H1 (cell line): Measurements from ENCODE around the gene AGGF1. TPM values are rescaled to one million over a fixed set of nuclear protein-coding genes. Genes with fewer than 3 reads are reported as not detected.

Source experiments
- CTCF ChIA-PET: fragments of 300-600 bp; sonication (Branson Sonifier 250); formaldehyde crosslinking; loops from one replicate; lab custom pipeline; 2021; ENCODE audit not compliant: partially characterized antibody; lab: Charles Lee
- POLR2A ChIA-PET: fragments of 300-600 bp; sonication (Branson Sonifier 250); formaldehyde crosslinking; loops from one replicate; lab custom pipeline; 2021; ENCODE audit warnings: inconsistent platforms; ENCODE audit not compliant: partially characterized antibody; lab: Charles Lee
- DNase-seq, 2 experiments: peaks; one replicate each; pipeline versions ENCODE4 v3.0.0 to v3.0.0-alpha.2; 2010 to 2022; ENCODE audit warnings: low spot score in 2 of 2, low read depth in 1 of 2, mixed read lengths in 1 of 2
- FAIRE-seq: peaks from 2 replicates; lab custom pipeline; 2011; peaks lifted over from hg19 to GRCh38; lab: Jason Lieb, UNC
- H2AFZ ChIP-seq: 2 replicates; pipeline ENCODE4 v1.8.1; 2012; ENCODE audit warnings: low read length, inconsistent platforms
- H2AK5ac ChIP-seq: 2 replicates; pipeline ENCODE4 v1.6.1; 2013; ENCODE audit warnings: low read depth, low read length
- H2BK120ac ChIP-seq: replicated peaks from 2 replicates; pipeline ENCODE3; 2013; ENCODE audit warnings: low read depth, low read length, inconsistent platforms
- H2BK12ac ChIP-seq: 2 replicates; pipeline ENCODE4 v1.6.1; 2013; ENCODE audit warnings: low read depth, low read length
- H2BK15ac ChIP-seq: 2 replicates; pipeline ENCODE4 v1.6.1; 2013; ENCODE audit warnings: low read length
- H2BK20ac ChIP-seq: 2 replicates; pipeline ENCODE4 v1.6.1; 2013; ENCODE audit warnings: low read length
- H2BK5ac ChIP-seq: 2 replicates; pipeline ENCODE4 v1.6.1; 2013; ENCODE audit warnings: low read depth, low read length
- H3K14ac ChIP-seq: 2 replicates; pipeline ENCODE4 v1.6.1; 2013; ENCODE audit warnings: inconsistent platforms; ENCODE audit not compliant: insufficient read length
- H3K18ac ChIP-seq: 2 replicates; pipeline ENCODE4 v1.6.1; 2013; ENCODE audit warnings: low read length; ENCODE audit errors: extremely low read depth
- H3K23ac ChIP-seq: 2 replicates; pipeline ENCODE4 v1.6.1; 2013; ENCODE audit warnings: inconsistent platforms; ENCODE audit not compliant: insufficient read length
- H3K23me2 ChIP-seq: 2 replicates; pipeline ENCODE4 v1.6.1; 2013; ENCODE audit warnings: low read depth, low read length
- H3K27ac ChIP-seq: 2 replicates; pipeline ENCODE4 v1.6.1; 2011; ENCODE audit warnings: low read depth, low read length, inconsistent platforms
- H3K27me3 ChIP-seq, 4 experiments: replicated peaks in 1 of 4; 1 replicate in 1 of 4; 2 replicates in 3 of 4; pipeline versions ENCODE4 v1.6.1 to v1.8.1; 2011 to 2013; ENCODE audit warnings: low read length in 3 of 4, mild to moderate bottlenecking in 3 of 4, inconsistent platforms in 2 of 4, mixed read lengths in 2 of 4, moderate library complexity in 1 of 4; ENCODE audit not compliant: control insufficient read depth in 3 of 4, insufficient read depth in 3 of 4; ENCODE audit errors: extremely low read depth in 1 of 4
- H3K36me3 ChIP-seq, 4 experiments: 2 replicates each; pipeline versions ENCODE4 v1.6.1 to v1.8.1; 2011 to 2013; ENCODE audit warnings: mild to moderate bottlenecking in 4 of 4, low read length in 3 of 4, moderate library complexity in 2 of 4, control low read depth in 1 of 4, inconsistent platforms in 1 of 4; ENCODE audit not compliant: insufficient read depth in 4 of 4, control insufficient read depth in 2 of 4
- H3K4ac ChIP-seq: replicated peaks from 2 replicates; pipeline ENCODE3; 2013; ENCODE audit warnings: low read length, low read depth, mixed read lengths, inconsistent platforms; ENCODE audit not compliant: insufficient read length
- H3K4me1 ChIP-seq, 4 experiments: replicated peaks in 1 of 4; 1 replicate in 1 of 4; 2 replicates in 3 of 4; pipeline versions ENCODE4 v1.6.1 to v1.8.1; 2011 to 2013; ENCODE audit warnings: low read length in 3 of 4, inconsistent platforms in 2 of 4, mixed read lengths in 1 of 4; ENCODE audit not compliant: insufficient read depth in 4 of 4, control insufficient read depth in 3 of 4
- H3K4me2 ChIP-seq, 2 experiments: 2 replicates each; pipeline versions ENCODE4 v1.6.1 to v1.8.1; 2011 to 2013; ENCODE audit warnings: low read depth in 2 of 2, low read length in 2 of 2, control low read depth in 1 of 2, inconsistent platforms in 1 of 2, mild to moderate bottlenecking in 1 of 2; ENCODE audit not compliant: insufficient read depth in 1 of 2
- H3K4me3 ChIP-seq, 4 experiments: fragments of 200-600, 300-600 bp in 1 of 4; sonication (generic), shearing (Covaris generic), sonication (Bioruptor Twin) in 1 of 4; 2 replicates each; pipeline versions ENCODE4 v1.5.1 to v1.8.1; 2011 to 2016; ENCODE audit warnings: low read length in 4 of 4, low read depth in 3 of 4, control low read depth in 2 of 4, inconsistent platforms in 2 of 4, mild to moderate bottlenecking in 2 of 4, mixed read lengths in 1 of 4, moderate library complexity in 1 of 4; ENCODE audit not compliant: insufficient read depth in 2 of 4; ENCODE audit errors: extremely low read depth in 1 of 4
- H3K56ac ChIP-seq: replicated peaks from 2 replicates; pipeline ENCODE3; 2013; ENCODE audit warnings: low read depth, mild to moderate bottlenecking, mixed read lengths, low read length, inconsistent platforms; ENCODE audit not compliant: insufficient read length
- H3K79me1 ChIP-seq: 2 replicates; pipeline ENCODE4 v1.6.1; 2013; ENCODE audit warnings: low read depth, low read length, control low read depth
- H3K79me2 ChIP-seq, 2 experiments: 2 replicates each; pipeline versions ENCODE4 v1.6.1 to v1.8.1; 2012 to 2013; ENCODE audit warnings: low read length in 2 of 2, mild to moderate bottlenecking in 2 of 2, inconsistent platforms in 1 of 2; ENCODE audit not compliant: insufficient read depth in 2 of 2, control insufficient read depth in 1 of 2
- H3K9ac ChIP-seq, 4 experiments: replicated peaks in 1 of 4; 1 replicate in 1 of 4; 2 replicates in 3 of 4; pipeline versions ENCODE4 v1.6.1 to v1.8.1; 2011 to 2013; ENCODE audit warnings: low read depth in 3 of 4, low read length in 3 of 4, control low read depth in 2 of 4, mild to moderate bottlenecking in 2 of 4, moderate library complexity in 2 of 4, inconsistent platforms in 1 of 4; ENCODE audit errors: extremely low read depth in 1 of 4
- H3K9me3 ChIP-seq, 2 experiments: 2 replicates each; pipeline versions ENCODE4 v1.6.1 to v1.8.1; 2012 to 2013; ENCODE audit warnings: mild to moderate bottlenecking in 2 of 2, moderate library complexity in 2 of 2, control low read depth in 1 of 2, inconsistent platforms in 1 of 2, low read depth in 1 of 2, low read length in 1 of 2, mixed read lengths in 1 of 2; ENCODE audit not compliant: insufficient read depth in 2 of 2
- H4K20me1 ChIP-seq, 2 experiments: replicated peaks in 1 of 2; 2 replicates each; pipeline versions ENCODE3 to v1.8.1; 2011 to 2013; ENCODE audit warnings: inconsistent platforms in 2 of 2, low read length in 2 of 2, mild to moderate bottlenecking in 1 of 2; ENCODE audit not compliant: insufficient read depth in 2 of 2, control insufficient read depth in 1 of 2
- H4K5ac ChIP-seq: 2 replicates; pipeline ENCODE4 v1.6.1; 2013; ENCODE audit warnings: low read length, low read depth, mixed read lengths, inconsistent platforms; ENCODE audit not compliant: insufficient read length
- H4K8ac ChIP-seq: 2 replicates; pipeline ENCODE4 v1.8.0; 2013; ENCODE audit warnings: mild to moderate bottlenecking, moderate library complexity, low read length, inconsistent platforms; ENCODE audit not compliant: insufficient read depth; ENCODE audit errors: extremely low read depth
- H4K91ac ChIP-seq: replicated peaks from 2 replicates; pipeline ENCODE3; 2013; ENCODE audit warnings: low read length, mixed read lengths, inconsistent platforms; ENCODE audit not compliant: insufficient read length
- ASH2L ChIP-seq: fragments of 200-600, 300-600 bp; sonication (generic); IDR thresholded peaks from one replicate; pipeline ENCODE4 v1.7.1; 2017; ENCODE audit warnings: low read length
- CBX8 ChIP-seq: fragments of 300-800, 300-1000 bp; sonication (generic); IDR thresholded peaks from 2 replicates; pipeline ENCODE4 v1.7.1; 2016; ENCODE audit warnings: low read depth, low read length, borderline replicate concordance
- E2F6 ChIP-seq: IDR thresholded peaks from 2 replicates; pipeline ENCODE4 v1.6.1; 2012; ENCODE audit warnings: inconsistent platforms
- HDAC6 ChIP-seq: IDR thresholded peaks from one replicate; pipeline ENCODE4 v1.7.1; 2012; ENCODE audit warnings: low read depth, mild to moderate bottlenecking, inconsistent platforms, low read length, moderate library complexity
- POLR2A ChIP-seq, 2 experiments: IDR thresholded peaks; 1 replicate in 1 of 2; 2 replicates in 1 of 2; pipeline ENCODE4 v1.6.1; 2011; ENCODE audit warnings: low read depth in 2 of 2, low read length in 2 of 2, mild to moderate bottlenecking in 2 of 2; ENCODE audit errors: control extremely low read depth in 1 of 2
- POLR2AphosphoS5 ChIP-seq: IDR thresholded peaks from 2 replicates; pipeline ENCODE4 v1.6.1; 2011; ENCODE audit warnings: low read depth, low read length
- RXRA ChIP-seq: IDR thresholded peaks from 2 replicates; pipeline ENCODE4 v1.6.1; 2011; ENCODE audit warnings: low read depth, mild to moderate bottlenecking, low read length, moderate library complexity; ENCODE audit not compliant: insufficient read depth
- TAF7 ChIP-seq: optimal IDR thresholded peaks from 2 replicates; pipeline ENCODE3; 2011; ENCODE audit warnings: low read depth, mild to moderate bottlenecking, inconsistent platforms, low read length, moderate library complexity, borderline replicate concordance
- TCF12 ChIP-seq: IDR thresholded peaks from 2 replicates; pipeline ENCODE4 v1.6.1; 2011; ENCODE audit warnings: low read depth, mild to moderate bottlenecking, low read length
- USF2 ChIP-seq: IDR thresholded peaks from 2 replicates; pipeline ENCODE4 v1.6.1; 2011; ENCODE audit warnings: low read length, improper control_type of control experiment
- ZNF274 ChIP-seq: IDR thresholded peaks from 2 replicates; pipeline ENCODE4 v1.7.0; 2012; ENCODE audit warnings: low read length, borderline replicate concordance; ENCODE audit errors: extremely low read depth
- WGBS, 2 experiments: shearing (Covaris generic) in 1 of 2; methylation state at CpG; one replicate each; pipeline versions ENCODE4 v1.1.6 to v1.1.7; 2013 to 2015; ENCODE audit warnings: low lambda C conversion rate in 2 of 2, mixed read lengths in 2 of 2, inconsistent platforms in 1 of 2, low coverage in 1 of 2, missing lambda C conversion rate in 1 of 2; ENCODE audit not compliant: insufficient replicate concordance in 2 of 2, insufficient coverage in 1 of 2, insufficient read length in 1 of 2; ENCODE audit errors: extremely low coverage in 1 of 2, missing lambda C conversion rate in 1 of 2; 5-methylcytosine and 5-hydroxymethylcytosine counted together
- polyA plus RNA-seq, 7 experiments: library from polyadenylated mRNA; depleted of rRNA in 3 of 7; stranded (reverse) in 5 of 7; unstranded in 2 of 7; fragments of >200 nt in 5 of 7; fragments of 200-250 nt in 2 of 7; gene quantifications; 1 replicate in 5 of 7; 2 replicates in 1 of 7; 4 replicates in 1 of 7; pipeline versions ENCODE4 v1.2.1 to v1.2.3, GENCODE V29; 2011 to 2013; ENCODE audit warnings: missing spikeins in 2 of 7, mixed read lengths in 2 of 7
- total RNA-seq: library from RNA; stranded (reverse); fragmentation: NEBNext Ultra II Directional; extraction: Animal tissue kit (Norgen Biotek cat#: 25700); gene quantifications from 2 replicates; pipeline ENCODE4 v1.2.1, GENCODE V29; 2021

The AGGF1 gene
- total and polyA plus RNA-seq, 2 of the 8 experiments (the other 6 are each of a cell fraction or from before 2014, with no cell fraction given), result 7.3 to 19.0 TPM

GRCh38 chr5:76980518-76981144, 49.6 kb upstream of the AGGF1 start:
- no peak overlapping the region for H4K91ac ChIP-seq
- no peaks in the 10 kb centered on the region for H4K20me1 ChIP-seq
- H3K79me2 ChIP-seq, result no peaks in the 10 kb centered on the region
- no peak overlapping the region for H2AK5ac ChIP-seq
- POLR2A ChIA-PET, result no interaction called here
- no peak overlapping the region for H3K18ac ChIP-seq
- H3K56ac ChIP-seq, result no peak overlapping the region
- H3K79me1 ChIP-seq, result no peaks in the 10 kb centered on the region
- no peak overlapping the region for H4K8ac ChIP-seq
- FAIRE-seq (no peak), DNase-seq (no peak)
- no peak overlapping the region for H4K5ac ChIP-seq
- CTCF ChIA-PET, result interaction anchor here (1.7 kb wide), 1 partner anchor 22 kb away, joined by 3 read pairs; no protein-coding TSS in a partner anchor
- no peak overlapping the region for H2BK5ac ChIP-seq
- H3K23me2 ChIP-seq, result no peaks in the 10 kb centered on the region
- no peaks in the 10 kb centered on the region for H3K27me3 ChIP-seq
- H2BK20ac ChIP-seq, result no peak overlapping the region
- no peak overlapping the region for H3K27ac ChIP-seq
- H3K14ac ChIP-seq, result no peak overlapping the region
- H3K4me1 ChIP-seq, result no peaks in the 10 kb centered on the region
- H3K23ac ChIP-seq, result no peak overlapping the region
- no peak overlapping the region for H3K9ac ChIP-seq
- H3K36me3 ChIP-seq, result no peaks in the 10 kb centered on the region
- no peaks in the 10 kb centered on the region; a peak in 1 of 4 replicates for H3K9me3 ChIP-seq
- no peak overlapping the region for H2AFZ ChIP-seq
- H2BK12ac ChIP-seq, result no peak overlapping the region
- H3K4me2 ChIP-seq, result no peak overlapping the region
- no peak overlapping the region for H3K4me3 ChIP-seq
- H2BK15ac ChIP-seq, result no peak overlapping the region
- no peak overlapping the region for H2BK120ac ChIP-seq
- no peak overlapping the region for H3K4ac ChIP-seq
- 81% methylated on average over 8 of the region's 8 CpGs; no CpG with 5 or more reads in 1 of the 2 experiments for WGBS, 2 experiments
- TF ChIP-seq POLR2AphosphoS5 (no peak), TAF7 (no peak), POLR2A (IDR thresholded peaks at IDR 0.05; ENCODE audit: control extremely low read depth in 1 of 2, low read depth in 2 of 2, low read length in 2 of 2) (no peak), USF2 (no peak), HDAC6 (no peak), ZNF274 (no peak), E2F6 (no peak), CBX8 (no peak), ASH2L (no peak), RXRA (no peak), TCF12 (no peak)
